DMS53 treated with DMSO at 0.1 percent for 48 hours (cell line): Measurements from ENCODE around the gene SMR3A.

Experiments
- DNase-seq: peaks from one replicate; lab custom pipeline; 2025; ENCODE audit not compliant: unreplicated experiment; lab: John Stamatoyannopoulos, UW

The SMR3A gene

GRCh38 chr4:70360460-70360859 lies at the start of gene SMR3A:
Gene SMR3A, plus strand, starts transcription at chr4:70360760. Its CDS starts 1,356 bp downstream, at chr4:70362116.
- no peak for DNase-seq

GRCh38 chr4:70313736-70314135 lies 46.8 kb upstream of the SMR3A start:
- no peak for DNase-seq

GRCh38 chr4:70315928-70316327 lies 44.6 kb upstream of the SMR3A start:
- DNase-seq: no peak

- no peak for DNase-seq
Measured at GRCh38 chr4:70326052-70326451, 34.5 kb upstream of the SMR3A start.

GRCh38 chr4:70334681-70335080 lies 25.9 kb upstream of the SMR3A start, which contains the start of gene CABS1:
Gene CABS1, plus strand, starts transcription at chr4:70334981. Its CDS starts 59 bp downstream, at chr4:70335040.
- DNase-seq: no peak

GRCh38 chr4:70336043-70336442 lies 24.5 kb upstream of the SMR3A start:
- DNase-seq: no peak

- no peak for DNase-seq
Measured at GRCh38 chr4:70337886-70338420, 22.6 kb upstream of the SMR3A start.

GRCh38 chr4:70356185-70356584 lies 4.4 kb upstream of the SMR3A start:
- no peak for DNase-seq

GRCh38 chr4:70359115-70359661 lies 1.4 kb upstream of the SMR3A start:
- DNase-seq: no peak

- no peak for DNase-seq
Measured at GRCh38 chr4:70364002-70364401, 3.4 kb downstream of the SMR3A start.

- DNase-seq: no peak
Measured at GRCh38 chr4:70365479-70365878, 4.9 kb downstream of the SMR3A start.

- no peak for DNase-seq
Measured at GRCh38 chr4:70367813-70368212, 7.3 kb downstream of the SMR3A start.

GRCh38 chr4:70371987-70372386 lies 11.4 kb downstream of the SMR3A start:
- DNase-seq: no peak

GRCh38 chr4:70372760-70373159 lies 12.2 kb downstream of the SMR3A start:
- DNase-seq: no peak

GRCh38 chr4:70380578-70380977 lies 20.0 kb downstream of the SMR3A start:
- no peak for DNase-seq

GRCh38 chr4:70382691-70383181 lies 22.2 kb downstream of the SMR3A start, which contains the start of gene SMR3B:
Gene SMR3B, plus strand, starts transcription at chr4:70383131. Its CDS starts 1,380 bp downstream, at chr4:70384511.
- DNase-seq: no peak

GRCh38 chr4:70392057-70392776 lies 31.7 kb downstream of the SMR3A start:
- DNase-seq: no peak

GRCh38 chr4:70397580-70397979 lies 37.0 kb downstream of the SMR3A start, which contains the start of gene OPRPN:
Gene OPRPN, plus strand, starts transcription at chr4:70397940. Its CDS starts 1,346 bp downstream, at chr4:70399286.
- no peak for DNase-seq

- no peak for DNase-seq
Measured at GRCh38 chr4:70399319-70399718, 38.8 kb downstream of the SMR3A start.

GRCh38 chr4:70402762-70403161 lies 42.2 kb downstream of the SMR3A start:
- no peak for DNase-seq

- DNase-seq: no peak
Measured at GRCh38 chr4:70405765-70406164, 45.2 kb downstream of the SMR3A start.
